BLaER1 treated with 17β-estradiol and CSF1 and Interleukin-3, amounts not matched to agents 10 nM and 100 nM (cell line): ENCODE results near the gene GNA15.

Experiments
- H3K27ac ChIP-seq, 11 experiments: shearing (Covaris generic); formaldehyde crosslinking; 2 replicates each; pipeline ENCODE4 v1.8.1; 2022
- H3K27me3 ChIP-seq, 11 experiments: shearing (Covaris generic); formaldehyde crosslinking; 2 replicates each; pipeline ENCODE4 v1.8.1; 2022
- H3K36me3 ChIP-seq, 11 experiments: shearing (Covaris generic); formaldehyde crosslinking; 2 replicates each; pipeline ENCODE4 v1.8.1; 2022
- H3K4me1 ChIP-seq, 10 experiments: shearing (Covaris generic); formaldehyde crosslinking; 2 replicates each; pipeline ENCODE4 v1.8.1; 2022
- H3K4me2 ChIP-seq, 11 experiments: shearing (Covaris generic); formaldehyde crosslinking; 2 replicates each; pipeline ENCODE4 v1.8.1; 2022
- H3K4me3 ChIP-seq, 10 experiments: shearing (Covaris generic); formaldehyde crosslinking; 2 replicates each; pipeline ENCODE4 v1.8.1; 2022
- H3K9ac ChIP-seq, 11 experiments: shearing (Covaris generic); formaldehyde crosslinking; 2 replicates each; pipeline ENCODE4 v1.8.1; 2022
- H3K9me3 ChIP-seq, 11 experiments: shearing (Covaris generic); formaldehyde crosslinking; replicated peaks in 1 of 11; 2 replicates each; pipeline ENCODE4 v1.8.1; 2022
- H4K20me1 ChIP-seq, 11 experiments: shearing (Covaris generic); formaldehyde crosslinking; 2 replicates each; pipeline ENCODE4 v1.8.1; 2022
- Cebpa-rat ChIP-seq, 11 experiments: shearing (Covaris generic); IDR thresholded peaks; 2 replicates each; pipeline ENCODE4 v1.8.1; 2022

GNA15 gene

DNA sequence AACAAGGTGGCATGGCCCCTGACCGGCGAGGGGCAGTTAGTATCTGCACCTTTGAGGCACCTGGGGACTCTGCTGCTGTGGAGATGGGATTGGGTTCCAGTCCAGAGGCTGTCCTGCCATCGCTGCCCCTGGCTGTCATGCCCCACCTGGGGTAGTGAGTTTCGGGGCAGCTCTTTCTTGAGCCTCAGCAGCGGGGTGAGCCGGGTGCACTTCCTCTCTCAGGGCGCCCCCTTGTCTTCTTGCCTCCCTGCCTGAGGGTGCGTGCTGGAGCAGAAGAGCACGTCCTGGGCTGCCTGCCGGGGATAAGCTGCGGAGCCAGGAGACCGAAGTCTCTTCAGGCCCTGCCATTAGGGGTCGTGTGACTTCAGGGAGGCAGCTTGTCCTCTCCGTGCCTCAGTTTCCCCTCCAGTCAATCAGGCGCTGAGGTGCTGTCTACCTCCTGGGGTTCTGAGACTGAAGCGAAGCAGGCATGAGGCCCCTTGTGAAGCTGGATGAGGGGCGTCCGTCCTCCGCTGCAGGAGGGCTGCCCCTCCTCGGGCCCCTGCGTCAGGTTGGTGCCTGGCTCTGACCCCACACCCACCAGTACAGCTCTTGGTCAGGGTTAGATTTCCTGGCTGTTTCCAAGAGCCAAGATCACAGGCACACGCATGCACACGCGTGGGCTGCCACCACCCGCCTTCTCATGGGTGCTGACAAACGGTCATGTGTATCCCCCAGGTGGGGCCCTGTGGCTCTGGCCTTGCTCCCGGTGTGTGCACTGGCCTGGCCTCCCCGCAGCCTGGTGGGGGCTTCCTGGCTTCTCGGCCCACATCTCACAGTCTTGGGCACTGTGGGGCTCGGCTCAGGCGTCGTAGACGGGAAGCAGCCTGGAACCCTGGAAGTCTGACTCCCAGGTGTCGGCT, 33.3 kb upstream of the GNA15 start:
- peaks cover 62 to 100% (median 99%) of the 10 kb centered on the region in 10 experiments for H3K4me1 ChIP-seq
- H3K27ac ChIP-seq, result no peak overlapping the region
- H3K9me3 ChIP-seq, result no peaks in the 10 kb centered on the region
- H3K4me3 ChIP-seq, result no peak overlapping the region
- peaks cover 0 to 20% (median 0%) of the 10 kb centered on the region in 11 experiments; a peak in 6 of 22 replicates for H3K27me3 ChIP-seq
- H3K9ac ChIP-seq, result peak overlapping the region in 2 of 11 experiments; percentile 33; a peak in 1 of 22 replicates
- peak overlapping the region; percentile 7 to 99 (median 83); a peak in 18 of 22 replicates for H3K4me2 ChIP-seq
- TF ChIP-seq Cebpa-rat (IDR thresholded peaks at IDR 0.05), result no peak
- H4K20me1 ChIP-seq, result peaks cover 80 to 99% (median 95%) of the 10 kb centered on the region in 11 experiments
- H3K36me3 ChIP-seq, result no peaks in the 10 kb centered on the region

DNA sequence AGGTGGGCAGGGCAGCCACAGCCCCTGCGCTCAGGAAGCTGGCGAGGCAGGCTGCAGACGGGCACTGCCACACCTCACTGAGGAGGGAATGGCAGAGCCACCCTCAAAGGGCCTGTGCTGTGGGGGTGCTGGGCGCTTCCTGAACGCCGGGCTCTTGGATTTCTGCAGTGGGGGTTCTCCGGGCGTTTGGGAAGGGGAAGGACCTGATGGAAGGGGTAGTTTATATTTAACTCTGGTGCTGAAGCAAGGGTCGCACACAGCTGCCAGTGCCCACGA, 31.2 kb upstream of the GNA15 start:
- peaks cover 50 to 100% (median 99%) of the 10 kb centered on the region in 10 experiments for H3K4me1 ChIP-seq
- H3K36me3 ChIP-seq, result no peaks in the 10 kb centered on the region
- peak overlapping the region in 2 of 10 experiments; percentile 18 to 34; a peak in 1 of 20 replicates for H3K4me3 ChIP-seq
- peak overlapping the region in 5 of 11 experiments; percentile 12 to 48 (median 35); a peak in 2 of 22 replicates for H3K9ac ChIP-seq
- H4K20me1 ChIP-seq, result peaks cover 69 to 99% (median 93%) of the 10 kb centered on the region in 11 experiments
- peak overlapping the region; percentile 63 to 99 (median 83) for H3K4me2 ChIP-seq
- H3K9me3 ChIP-seq, result no peaks in the 10 kb centered on the region
- H3K27ac ChIP-seq, result peak overlapping the region in 3 of 11 experiments; percentile 14 to 36 (median 23); a peak in 2 of 22 replicates
- no peak for TF ChIP-seq Cebpa-rat (IDR thresholded peaks at IDR 0.05)
- H3K27me3 ChIP-seq, result peaks cover 0 to 20% (median 0%) of the 10 kb centered on the region in 11 experiments; a peak in 6 of 22 replicates

DNA sequence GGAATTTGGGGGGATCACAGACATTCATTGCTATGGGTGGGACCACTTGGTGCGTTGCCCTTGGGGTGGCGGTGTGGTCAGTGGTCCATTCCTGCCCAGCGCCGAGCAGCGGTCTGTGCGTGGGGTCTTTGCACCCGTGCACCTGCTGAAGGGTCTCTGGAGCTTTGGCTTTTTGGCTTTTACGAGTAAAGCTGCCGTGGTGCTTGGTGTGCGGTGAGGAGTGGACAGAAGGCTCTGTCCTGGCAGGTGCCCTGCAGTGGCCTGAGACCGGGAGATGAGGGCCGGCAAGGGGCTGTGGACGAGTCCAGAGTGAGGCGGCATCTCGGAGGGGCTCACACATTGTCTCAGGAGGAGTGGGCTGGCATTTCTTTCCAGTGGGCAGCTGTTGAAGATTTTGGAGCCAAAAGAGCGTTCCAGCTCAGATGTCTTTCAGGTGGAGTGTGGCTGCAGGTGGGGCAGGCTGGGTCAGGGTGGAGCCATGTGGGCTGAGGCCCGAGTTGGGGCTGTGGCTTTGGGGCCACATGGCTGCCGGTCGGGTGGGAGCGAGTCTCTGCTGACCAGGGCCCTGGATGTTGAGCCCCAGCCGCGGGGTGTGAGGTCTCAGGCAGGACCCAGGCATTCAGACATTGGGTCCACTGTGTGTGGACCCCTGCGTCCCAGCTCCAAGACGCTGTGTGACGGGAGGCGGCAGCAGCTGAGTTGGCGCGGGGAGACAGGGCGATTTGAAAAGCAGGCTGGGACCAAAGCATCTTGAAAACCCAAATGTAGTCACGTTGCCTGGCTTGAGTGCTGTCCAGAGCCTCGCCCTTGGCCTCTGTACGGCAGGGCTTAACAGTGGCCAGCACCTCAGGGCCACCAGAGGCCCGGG, 30.0 kb upstream of the GNA15 start:
- H3K27ac ChIP-seq, result peak overlapping the region in 1 of 11 experiments; percentile 15; a peak in 1 of 22 replicates
- no peak overlapping the region for H3K9ac ChIP-seq
- H3K4me2 ChIP-seq, result peak overlapping the region in 8 of 11 experiments; percentile 84 to 99 (median 92); a peak in 14 of 22 replicates
- peaks cover 0 to 12% (median 0%) of the 10 kb centered on the region in 11 experiments; a peak in 6 of 22 replicates for H3K27me3 ChIP-seq
- peaks cover 57 to 99% (median 88%) of the 10 kb centered on the region in 11 experiments for H4K20me1 ChIP-seq
- no peaks in the 10 kb centered on the region for H3K9me3 ChIP-seq
- peaks cover 49 to 100% (median 99%) of the 10 kb centered on the region in 10 experiments for H3K4me1 ChIP-seq
- H3K36me3 ChIP-seq, result no peaks in the 10 kb centered on the region
- H3K4me3 ChIP-seq, result no peak overlapping the region
- TF ChIP-seq Cebpa-rat (IDR thresholded peaks at IDR 0.05), result no peak

DNA sequence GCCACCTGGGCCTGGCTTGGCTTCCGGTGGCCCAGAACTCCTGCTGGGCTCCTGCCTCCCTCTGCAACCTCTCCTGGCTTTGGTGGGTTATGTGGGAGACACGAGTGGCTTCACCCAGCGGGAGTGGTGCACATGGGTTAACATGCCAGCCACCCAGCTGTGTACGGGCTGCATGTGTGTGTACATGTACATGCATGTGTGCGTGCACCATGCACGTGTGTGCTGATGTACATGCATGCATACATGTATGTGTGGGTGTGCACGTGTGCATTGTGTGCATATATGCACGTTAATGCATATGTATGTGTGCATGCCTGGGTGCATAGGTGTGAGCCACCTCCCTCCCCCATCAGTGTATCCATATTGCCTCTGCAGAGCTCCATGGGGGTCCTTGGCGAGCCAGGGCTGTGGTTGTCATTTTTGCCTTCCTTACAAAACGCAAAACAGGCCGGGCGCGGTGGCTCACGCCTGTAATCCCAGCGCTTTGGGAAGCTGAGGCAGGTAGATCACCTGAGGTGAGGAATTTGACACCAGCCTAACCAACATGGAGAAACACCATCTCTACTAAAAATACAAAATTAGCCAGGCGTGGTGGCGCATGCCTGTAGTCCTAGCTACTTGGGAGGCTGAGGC, 29.2 kb upstream of the GNA15 start:
- Histone ChIP-seq H3K27me3 (peaks cover 0 to 5% (median 0%) of the 10 kb centered on the region in 11 experiments; a peak in 2 of 22 replicates), H3K4me2 (peak overlapping the region in 8 of 11 experiments; percentile 84 to 99 (median 92); a peak in 16 of 22 replicates), H4K20me1 (peaks cover 49 to 99% (median 81%) of the 10 kb centered on the region in 11 experiments), H3K4me1 (peaks cover 47 to 100% (median 99%) of the 10 kb centered on the region in 10 experiments), H3K4me3 (no peak overlapping the region), H3K27ac (0 out of 22 replicates have a peak overlapping the region, but pooled peaks of 1 of the 11 experiments have one; percentile 15), H3K9me3 (no peaks in the 10 kb centered on the region), H3K9ac (no peak overlapping the region), H3K36me3 (peaks cover 0 to 5% (median 0%) of the 10 kb centered on the region in 11 experiments; a peak in 1 of 22 replicates)
- no peak for TF ChIP-seq Cebpa-rat (IDR thresholded peaks at IDR 0.05)

DNA sequence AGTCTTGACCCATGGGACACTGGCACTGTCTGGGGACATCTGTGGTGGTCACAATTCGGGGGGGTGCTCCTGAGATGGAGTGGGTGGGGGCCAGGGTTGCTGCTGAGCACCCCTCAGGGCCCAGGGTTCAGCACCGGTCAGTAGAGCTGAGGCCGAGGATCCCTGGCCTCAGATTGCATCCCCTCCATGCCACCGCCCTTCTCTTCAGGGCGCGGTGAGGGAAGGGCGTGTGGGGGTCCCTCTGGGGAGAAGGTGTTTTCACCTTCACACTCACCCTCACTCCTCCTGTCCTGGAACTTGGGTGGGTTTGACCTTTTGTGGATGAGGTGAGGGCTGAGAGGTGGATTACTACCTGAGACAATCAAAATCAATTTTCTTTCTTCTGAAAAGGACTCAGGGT, 28.2 kb upstream of the GNA15 start:
- H3K4me3 ChIP-seq, result no peak overlapping the region
- H3K27me3 ChIP-seq, result peaks cover 0 to 13% (median 0%) of the 10 kb centered on the region in 11 experiments; a peak in 3 of 22 replicates
- H3K9ac ChIP-seq, result peak overlapping the region in 5 of 11 experiments; percentile 2 to 52 (median 15); a peak in 7 of 22 replicates
- no peak for TF ChIP-seq Cebpa-rat (IDR thresholded peaks at IDR 0.05)
- peak overlapping the region in 4 of 11 experiments; percentile 9 to 47 (median 36); a peak in 4 of 22 replicates for H3K27ac ChIP-seq
- peaks cover 0 to 6% (median 0%) of the 10 kb centered on the region in 11 experiments; a peak in 1 of 22 replicates for H3K36me3 ChIP-seq
- peaks cover 53 to 100% (median 99%) of the 10 kb centered on the region in 10 experiments for H3K4me1 ChIP-seq
- peak overlapping the region in 9 of 11 experiments; percentile 84 to 99 (median 92); a peak in 17 of 22 replicates for H3K4me2 ChIP-seq
- peaks cover 39 to 99% (median 70%) of the 10 kb centered on the region in 11 experiments; a peak in 21 of 22 replicates for H4K20me1 ChIP-seq
- no peaks in the 10 kb centered on the region for H3K9me3 ChIP-seq

DNA sequence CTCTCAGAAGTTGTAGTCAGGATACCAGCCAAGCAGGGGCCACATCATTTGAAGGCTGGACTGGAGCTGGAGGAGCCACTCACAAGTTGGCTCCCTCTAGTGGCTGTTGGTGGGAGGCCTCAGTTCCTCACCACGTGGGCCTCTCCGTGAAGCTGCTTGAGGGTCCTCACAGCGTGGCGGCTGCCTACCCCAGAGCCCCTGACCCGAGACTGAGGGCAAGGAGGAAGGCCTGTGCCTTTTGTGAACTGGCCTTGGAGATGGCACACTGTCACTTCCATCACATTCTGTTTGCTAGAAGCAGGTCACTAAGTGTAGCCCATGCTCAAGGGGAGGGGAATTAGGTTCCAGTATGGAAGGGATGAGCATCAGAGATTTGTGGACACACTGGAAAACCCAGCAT, 27.1 kb upstream of the GNA15 start:
- Histone ChIP-seq H3K27me3 (peaks cover 0 to 19% (median 0%) of the 10 kb centered on the region in 11 experiments; a peak in 3 of 22 replicates), H3K4me2 (peak overlapping the region; percentile 77 to 99 (median 91)), H3K9me3 (no peaks in the 10 kb centered on the region), H3K4me3 (no peak overlapping the region), H4K20me1 (peaks cover 32 to 100% (median 69%) of the 10 kb centered on the region in 11 experiments; a peak in 19 of 22 replicates), H3K9ac (0 out of 22 replicates have a peak overlapping the region, but pooled peaks of 3 of the 11 experiments have one; percentile 24 to 48 (median 47)), H3K27ac (peak overlapping the region in 4 of 11 experiments; percentile 30 to 65 (median 50); a peak in 6 of 22 replicates), H3K4me1 (peaks cover 48 to 100% (median 99%) of the 10 kb centered on the region in 10 experiments), H3K36me3 (peaks cover 0 to 13% (median 5%) of the 10 kb centered on the region in 11 experiments; a peak in 9 of 22 replicates)
- no peak for TF ChIP-seq Cebpa-rat (IDR thresholded peaks at IDR 0.05)

DNA sequence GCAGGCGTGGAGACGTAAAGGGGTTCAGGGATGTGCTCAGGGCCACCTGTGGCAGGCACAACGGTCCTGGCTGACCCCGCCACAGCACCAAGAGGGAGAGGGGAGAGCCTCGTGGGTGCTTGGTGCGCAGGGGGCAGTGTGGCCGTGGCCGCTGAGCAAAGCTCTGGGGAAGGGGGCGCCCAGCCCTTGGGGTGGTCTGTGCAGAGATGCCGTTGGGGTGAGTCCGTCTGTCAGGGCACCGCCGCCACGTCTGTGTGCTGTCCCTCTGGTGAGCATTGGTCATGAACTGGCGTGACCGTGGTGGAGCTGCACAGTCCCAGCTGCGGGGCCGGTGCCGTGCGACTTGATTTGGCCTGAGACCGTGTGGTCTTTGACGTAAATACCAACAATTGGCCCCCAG, 26.3 kb upstream of the GNA15 start:
- TF ChIP-seq Cebpa-rat (IDR thresholded peaks at IDR 0.05), result no peak
- Histone ChIP-seq H3K4me3 (no peak overlapping the region), H3K27me3 (peaks cover 0 to 19% (median 0%) of the 10 kb centered on the region in 11 experiments; a peak in 3 of 22 replicates), H4K20me1 (peaks cover 28 to 100% (median 67%) of the 10 kb centered on the region in 11 experiments; a peak in 19 of 22 replicates), H3K4me1 (peaks cover 40 to 100% (median 99%) of the 10 kb centered on the region in 10 experiments), H3K27ac (peak overlapping the region in 4 of 11 experiments; percentile 45 to 65 (median 58); a peak in 8 of 22 replicates), H3K36me3 (peaks cover 0 to 19% (median 6%) of the 10 kb centered on the region in 11 experiments; a peak in 10 of 22 replicates), H3K9me3 (no peaks in the 10 kb centered on the region), H3K4me2 (peak overlapping the region; percentile 77 to 99 (median 91)), H3K9ac (peak overlapping the region in 5 of 11 experiments; percentile 47 to 57 (median 50); a peak in 5 of 22 replicates)
